GM18520 (cell line): Measurements from ENCODE around the gene NMNAT3.

Source experiments
- ATAC-seq: cut with Tn5 transposase; IDR thresholded peaks from one replicate; pipeline ENCODE4 v1.9.1; 2021; ENCODE audit not compliant: unreplicated experiment

Gene NMNAT3

DNA sequence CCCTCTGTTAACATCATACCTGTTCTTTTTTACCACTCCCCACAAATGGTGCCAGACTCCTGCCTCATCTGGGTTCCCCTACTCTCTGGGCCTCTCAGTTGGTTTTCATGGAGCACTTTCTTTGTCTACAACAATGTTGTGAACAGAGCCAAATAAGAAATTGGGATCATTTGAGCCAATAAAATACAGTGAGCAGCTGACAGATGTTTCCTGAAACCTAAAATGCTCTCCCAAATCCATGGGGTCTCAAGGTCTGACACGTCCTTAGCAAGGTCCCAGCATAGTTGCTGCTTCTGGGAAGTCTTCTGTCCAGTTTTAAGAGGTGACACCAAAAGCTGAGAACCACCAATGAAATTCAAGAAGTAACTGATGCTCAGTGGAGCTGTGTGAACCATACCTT is 1.7 kb downstream of the NMNAT3 start:
- no peak for ATAC-seq

DNA sequence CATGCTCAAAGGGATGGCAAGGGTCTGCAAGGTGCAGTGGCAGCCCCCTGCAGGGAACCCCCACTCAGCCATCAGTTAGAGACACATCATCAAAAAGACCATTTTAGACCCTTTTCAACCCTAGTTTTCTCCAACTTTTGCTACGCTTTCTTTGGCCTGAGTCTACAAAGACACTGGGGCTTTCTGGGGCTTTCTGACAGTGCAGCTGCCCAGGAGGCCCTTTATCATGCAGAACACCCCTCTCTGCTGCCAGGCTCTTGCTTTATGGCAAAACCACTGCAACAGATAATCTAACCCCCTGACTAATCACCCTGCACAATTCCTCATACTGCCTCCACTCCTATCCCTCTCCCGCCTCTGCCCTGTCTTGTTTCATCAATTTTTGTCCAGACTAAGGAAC is 2.4 kb downstream of the NMNAT3 start:
- ATAC-seq: no peak

DNA sequence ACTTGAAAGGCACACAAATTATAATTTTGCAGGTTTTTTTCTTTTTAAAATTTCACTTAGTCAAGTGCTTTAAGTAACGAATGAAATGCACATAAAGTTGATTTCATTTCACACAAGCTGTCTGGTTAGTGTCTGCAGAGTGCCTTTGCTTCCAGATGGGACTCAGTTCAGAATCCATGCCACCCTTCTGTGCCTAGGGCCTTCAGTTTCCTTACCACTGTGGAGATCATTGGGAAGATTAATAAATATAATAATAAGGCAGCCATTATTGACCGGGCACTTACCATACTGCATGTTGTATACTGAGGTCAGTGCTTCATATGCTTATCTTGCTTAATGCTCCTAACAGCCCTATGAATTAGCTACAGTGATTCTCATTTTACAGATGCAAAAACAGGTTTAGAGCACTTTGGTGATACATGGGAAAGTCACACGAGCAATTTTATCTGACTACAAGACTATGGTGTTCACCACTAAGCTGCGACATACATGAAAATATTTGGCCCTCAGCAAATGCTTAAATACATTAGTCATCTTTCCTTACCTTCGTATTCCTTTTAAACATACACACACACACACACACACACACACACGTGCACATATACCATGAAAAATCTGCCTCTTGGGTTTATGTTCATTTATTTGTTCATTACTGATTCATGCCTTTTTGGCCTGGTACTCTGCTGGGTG is 3.1 kb downstream of the NMNAT3 start:
- ATAC-seq: no peak

DNA sequence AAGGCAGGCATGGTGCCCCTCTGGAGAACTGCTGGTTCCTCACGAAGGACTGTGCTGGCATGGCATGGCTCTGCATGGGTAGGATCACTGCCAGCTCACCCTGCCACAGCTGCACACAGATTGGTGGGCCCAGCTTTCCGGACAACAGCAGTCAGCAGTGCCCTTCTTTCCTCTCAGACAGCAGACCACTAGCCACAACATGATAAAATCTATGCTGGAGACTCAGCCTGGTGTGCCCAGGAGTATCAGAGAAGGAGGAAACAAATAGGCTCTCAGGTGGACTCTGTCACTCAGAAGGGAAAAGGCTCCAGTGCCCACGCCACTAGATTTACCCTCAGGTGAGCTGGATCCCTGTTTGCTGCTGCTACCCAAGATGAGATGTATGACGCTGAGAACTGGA is 4.9 kb downstream of the NMNAT3 start:
- ATAC-seq: no peak

DNA sequence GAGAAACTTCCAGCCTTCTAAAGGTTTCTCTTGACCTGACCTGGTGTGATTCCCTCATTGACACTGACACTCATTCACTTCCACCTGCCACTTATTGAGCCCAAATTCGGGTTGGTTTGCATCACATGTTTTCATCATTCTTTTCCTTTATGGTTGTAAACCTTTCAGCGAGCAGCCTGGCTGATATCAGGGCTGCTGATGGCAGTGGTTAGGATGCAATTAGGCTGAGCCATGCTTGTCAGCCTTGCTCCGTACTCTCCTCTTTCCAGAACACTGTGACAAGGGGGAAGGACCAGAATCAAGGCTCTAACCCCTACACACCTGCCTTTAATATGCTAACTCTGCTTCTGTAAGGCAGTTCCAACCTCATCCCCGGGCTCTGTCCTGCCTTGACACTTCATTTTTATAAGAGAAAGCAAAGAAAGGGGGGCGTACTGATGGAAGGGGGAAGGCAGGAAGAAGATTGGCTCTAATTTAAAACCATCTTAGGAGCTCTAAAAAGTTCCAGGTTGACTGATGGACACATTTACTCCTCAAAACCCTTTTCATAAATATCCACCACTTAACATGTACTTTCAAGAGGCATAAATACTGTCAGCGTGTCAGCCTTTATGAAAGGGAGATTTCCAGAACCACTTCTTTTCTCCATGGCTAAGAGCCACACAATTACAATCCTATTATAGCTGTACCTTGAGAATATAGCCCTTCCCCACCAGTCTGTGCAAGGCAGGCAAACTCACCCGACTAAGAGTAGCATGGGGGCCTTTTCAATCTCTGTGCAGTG is 5.7 kb downstream of the NMNAT3 start:
- no peak for ATAC-seq

DNA sequence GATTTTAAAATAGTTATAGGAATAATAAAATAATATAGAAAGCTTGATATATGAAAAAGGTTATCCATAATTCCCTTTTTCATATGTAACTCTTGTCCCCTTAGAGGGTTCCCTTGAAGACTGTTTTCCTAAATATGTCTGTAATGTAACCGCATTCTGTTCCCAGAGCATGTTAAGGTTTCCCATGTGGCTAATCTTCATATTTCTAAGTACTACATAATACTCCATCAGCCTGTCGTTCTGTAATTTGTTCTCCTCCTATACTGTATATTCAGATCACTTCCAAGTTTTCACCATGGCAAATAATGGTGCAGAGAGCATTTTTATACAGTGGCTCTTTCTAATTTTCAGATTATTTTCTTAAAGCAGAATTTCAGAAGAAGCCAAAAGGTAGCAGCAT is 6.7 kb downstream of the NMNAT3 start:
- no peak for ATAC-seq

DNA sequence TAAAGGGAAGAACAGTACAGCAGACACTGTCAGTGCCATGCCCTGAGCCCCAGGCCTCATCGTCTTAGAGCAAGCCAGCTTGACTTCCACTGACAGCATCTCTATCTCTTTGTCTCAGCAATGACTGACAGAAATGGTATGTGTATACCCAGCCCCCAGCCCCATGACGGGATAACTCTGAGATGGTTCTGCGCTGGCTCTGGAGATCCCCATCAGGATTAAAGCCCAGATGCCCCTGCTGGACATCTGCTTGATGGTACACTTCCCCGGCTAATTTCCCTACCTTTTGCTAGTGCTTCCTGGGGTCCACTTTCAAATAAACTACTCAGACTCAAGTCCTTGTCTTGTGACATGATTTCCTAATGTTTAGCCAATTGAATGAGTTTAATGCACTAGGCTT is 7.6 kb downstream of the NMNAT3 start:
- ATAC-seq: no peak

DNA sequence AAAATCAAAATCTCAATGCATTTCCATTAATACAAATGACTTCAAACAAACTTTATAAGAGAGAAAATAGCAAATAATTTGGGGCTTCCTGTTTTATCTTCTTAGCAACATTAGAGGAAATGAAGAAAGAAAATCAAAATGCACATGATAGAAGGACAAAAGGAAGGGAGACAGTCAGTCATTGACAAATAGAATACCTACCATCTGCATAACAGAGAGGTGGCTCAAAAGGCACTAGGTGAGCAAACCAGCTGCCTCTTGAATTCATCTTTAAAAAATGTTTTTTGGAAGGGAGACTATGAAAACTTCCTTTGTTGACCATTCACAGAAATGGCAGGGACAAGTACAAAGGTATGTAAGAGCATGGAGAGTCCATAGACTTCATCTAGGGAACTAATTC is 9.4 kb downstream of the NMNAT3 start:
- no peak for ATAC-seq

DNA sequence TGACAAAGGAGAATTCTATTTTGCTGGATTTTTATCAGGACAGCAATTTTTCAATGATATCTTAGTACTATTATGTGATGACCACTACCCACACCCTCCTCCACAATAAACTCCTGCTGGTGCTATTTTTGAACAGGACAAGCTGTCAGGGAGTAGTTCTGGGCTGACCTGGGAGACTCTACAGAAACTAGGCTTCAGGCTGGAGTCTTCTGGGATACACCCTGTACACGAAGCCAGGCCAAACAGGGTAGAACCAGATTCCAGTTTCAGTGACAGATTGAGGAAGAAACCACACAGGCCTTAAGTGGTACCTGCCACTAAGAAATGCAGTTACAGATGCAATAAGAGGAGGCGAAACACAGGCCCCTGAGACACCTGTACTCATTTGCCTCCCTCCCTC is 12.8 kb downstream of the NMNAT3 start:
- ATAC-seq: no peak

DNA sequence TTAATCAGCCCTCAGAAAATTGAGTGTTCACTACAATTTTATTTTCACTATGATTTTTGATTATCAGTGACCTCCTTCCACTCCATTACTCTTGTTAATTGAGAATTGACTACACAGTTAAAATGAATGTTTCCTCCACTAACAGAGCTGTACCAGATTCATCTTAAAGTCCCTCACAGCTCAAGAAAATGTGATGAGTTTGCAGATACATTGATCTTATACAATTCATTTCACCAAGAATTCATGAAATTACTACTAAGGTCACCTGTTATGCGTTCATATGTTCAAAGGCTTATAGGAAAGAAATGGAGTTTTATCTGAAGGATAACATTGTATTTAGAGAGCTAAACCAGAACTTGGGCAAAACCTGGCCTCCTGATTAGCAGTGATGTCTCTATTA is 17.5 kb downstream of the NMNAT3 start:
- no peak for ATAC-seq

DNA sequence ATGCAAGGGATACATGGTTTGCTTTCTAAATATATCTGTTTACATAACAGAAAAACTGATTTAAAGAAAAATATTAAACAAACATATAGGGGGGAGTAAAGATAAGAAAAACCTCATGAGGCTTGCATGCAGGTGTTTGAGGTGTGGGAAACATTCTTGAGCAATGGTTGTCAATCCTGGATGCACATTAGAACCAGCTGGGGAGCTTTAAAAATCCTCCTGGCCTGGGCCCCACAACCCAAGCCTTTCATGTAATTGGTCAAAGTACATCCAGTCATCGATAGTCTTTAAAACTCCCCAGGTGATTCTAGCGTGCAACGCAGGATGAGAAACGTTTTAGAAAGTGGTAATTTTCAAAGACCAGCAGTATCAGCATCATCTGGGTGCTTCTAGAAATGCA is 18.3 kb downstream of the NMNAT3 start:
- ATAC-seq: no peak

DNA sequence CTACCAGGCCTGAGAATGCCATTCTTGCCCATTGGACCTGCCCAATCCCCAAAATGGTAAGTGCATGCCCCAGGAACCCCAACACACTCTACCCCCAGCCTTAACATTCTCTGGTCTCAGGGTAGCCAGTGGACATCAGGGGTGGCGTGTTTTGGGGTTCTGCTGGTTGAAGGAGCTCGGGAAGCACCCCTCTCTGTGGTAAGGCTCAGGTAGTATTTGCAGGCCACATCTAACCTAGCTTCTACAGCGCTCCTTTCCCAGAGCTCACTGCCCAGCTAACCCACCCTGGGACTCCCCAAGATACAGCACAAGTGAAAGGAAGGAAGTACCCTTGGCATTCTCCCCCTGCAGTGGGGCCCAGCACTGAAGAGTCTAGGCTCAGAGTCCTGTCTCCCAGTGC is 19.8 kb downstream of the NMNAT3 start:
- ATAC-seq: no peak

DNA sequence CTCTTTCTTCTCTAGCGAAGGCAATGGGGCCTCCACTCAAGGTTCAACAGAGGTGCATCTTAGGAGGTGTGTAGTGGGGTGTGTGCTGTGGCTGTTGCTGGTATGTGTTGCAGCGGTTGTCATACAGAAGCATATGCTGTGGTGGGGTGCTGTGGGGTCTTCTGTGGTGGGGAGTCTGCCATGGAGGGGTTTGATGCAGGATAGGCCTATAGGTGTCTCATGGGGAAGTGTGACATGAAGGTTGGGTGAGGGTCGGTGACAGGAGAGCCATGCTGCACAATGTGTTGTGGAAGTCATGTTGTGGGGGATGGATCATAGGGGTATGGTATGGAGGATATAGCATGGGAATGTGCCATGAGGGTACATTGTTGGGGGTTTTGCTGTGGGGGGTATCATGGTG is 20.3 kb downstream of the NMNAT3 start:
- ATAC-seq: no peak

DNA sequence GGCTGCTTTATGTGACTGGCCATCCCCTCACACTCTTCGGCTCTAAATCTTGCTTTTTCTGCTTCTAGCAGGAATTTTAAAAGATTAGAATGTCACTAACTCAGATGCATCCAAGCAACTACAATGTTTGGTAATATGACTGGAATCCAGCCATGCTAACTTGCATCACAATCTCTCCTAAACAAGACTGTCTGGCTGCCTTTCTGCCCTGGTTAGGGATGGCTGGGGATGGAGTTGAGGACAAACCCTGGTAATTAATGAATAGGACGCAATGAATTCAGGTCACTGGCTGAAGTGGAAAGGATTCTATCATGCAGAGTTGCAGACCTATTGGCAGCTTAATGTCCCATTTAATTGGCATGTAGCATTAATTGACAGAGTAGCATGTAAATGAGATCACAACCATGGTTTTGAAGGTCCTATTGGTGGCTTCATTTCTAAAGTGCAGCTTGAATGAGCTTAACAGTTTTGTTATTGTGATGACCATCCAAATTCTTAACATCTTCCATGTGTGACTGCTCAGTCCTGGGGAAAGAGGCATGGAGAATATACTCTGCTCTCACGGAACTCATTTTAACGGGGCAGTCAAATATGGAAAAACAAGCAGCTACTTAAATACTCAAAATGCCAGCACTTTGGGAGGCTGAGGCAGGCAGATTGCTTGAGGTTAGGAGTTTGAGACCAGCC is 21.7 kb downstream of the NMNAT3 start:
- ATAC-seq: no peak

DNA sequence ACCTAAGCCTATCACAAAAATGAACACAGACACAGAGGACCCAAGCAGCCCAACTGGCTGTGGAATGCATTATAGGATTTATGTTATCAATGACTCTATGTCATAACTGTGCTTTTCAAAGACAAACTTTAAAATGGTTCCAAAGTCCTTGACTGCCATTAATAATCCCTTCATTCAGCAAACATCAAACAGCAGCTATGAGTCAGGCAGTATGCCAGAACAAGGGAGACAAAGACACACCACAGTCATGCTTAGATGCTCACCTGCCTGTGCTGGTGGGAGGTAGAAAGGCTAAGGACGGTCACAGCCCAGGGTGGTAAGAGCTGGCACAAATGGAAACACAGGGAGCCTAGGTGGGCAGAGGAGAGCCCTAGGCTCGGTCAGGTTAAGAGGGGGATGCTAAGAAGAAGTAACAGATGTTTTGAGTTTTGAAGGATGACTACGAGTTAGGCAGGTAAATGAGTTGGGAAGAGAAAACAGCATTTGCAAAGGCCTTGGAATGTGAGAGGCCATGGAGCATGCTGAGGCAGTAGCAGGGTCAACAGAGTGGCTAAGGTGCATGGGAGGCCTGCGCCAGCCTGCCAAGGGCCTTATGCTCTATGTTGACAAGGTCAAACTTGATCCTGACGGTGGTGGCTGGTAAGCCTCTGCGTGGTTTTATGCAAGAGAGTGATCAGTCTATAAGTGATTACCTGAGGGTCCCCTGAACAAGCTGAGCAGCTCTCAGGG is 23.0 kb downstream of the NMNAT3 start:
- ATAC-seq: no peak

DNA sequence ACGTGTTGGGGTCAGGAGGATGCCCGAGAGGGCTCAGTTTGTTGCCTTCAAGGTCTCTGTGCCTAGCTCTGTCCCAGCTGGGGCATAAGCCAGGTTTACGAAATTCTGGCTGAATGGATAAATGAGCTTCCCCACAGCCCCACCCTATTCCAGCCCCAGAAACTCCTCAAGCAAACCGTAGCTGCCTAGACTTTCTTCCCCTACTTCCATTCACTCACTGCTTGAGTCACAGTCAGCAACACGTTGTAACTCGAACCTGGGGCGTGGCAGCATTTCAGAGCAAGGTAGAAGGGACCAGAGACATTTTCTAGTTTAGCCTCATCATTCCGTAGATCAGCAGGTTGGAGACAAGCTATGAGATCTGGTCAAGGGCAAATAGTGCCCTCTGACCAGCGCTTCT is 24.2 kb downstream of the NMNAT3 start:
- ATAC-seq: no peak

DNA sequence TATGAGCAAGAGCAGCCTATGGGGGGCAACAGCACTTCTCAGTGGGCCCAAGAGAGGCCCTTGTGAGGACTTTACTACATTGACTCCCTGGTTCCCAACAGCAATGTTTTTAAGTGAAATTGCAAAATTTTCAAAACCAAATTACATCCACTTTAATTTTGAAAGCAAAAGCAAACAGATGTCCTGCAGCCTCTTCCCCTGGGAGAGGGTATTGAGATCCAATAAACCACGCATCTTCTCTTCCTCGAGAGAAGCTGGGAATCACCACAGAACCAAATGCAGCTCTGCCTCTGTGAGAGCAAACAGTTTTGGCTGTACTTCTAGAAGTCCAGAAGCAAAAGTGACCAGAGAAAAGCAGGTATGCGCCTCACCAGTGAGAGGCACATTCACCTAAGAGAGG is 25.2 kb downstream of the NMNAT3 start:
- no peak for ATAC-seq

DNA sequence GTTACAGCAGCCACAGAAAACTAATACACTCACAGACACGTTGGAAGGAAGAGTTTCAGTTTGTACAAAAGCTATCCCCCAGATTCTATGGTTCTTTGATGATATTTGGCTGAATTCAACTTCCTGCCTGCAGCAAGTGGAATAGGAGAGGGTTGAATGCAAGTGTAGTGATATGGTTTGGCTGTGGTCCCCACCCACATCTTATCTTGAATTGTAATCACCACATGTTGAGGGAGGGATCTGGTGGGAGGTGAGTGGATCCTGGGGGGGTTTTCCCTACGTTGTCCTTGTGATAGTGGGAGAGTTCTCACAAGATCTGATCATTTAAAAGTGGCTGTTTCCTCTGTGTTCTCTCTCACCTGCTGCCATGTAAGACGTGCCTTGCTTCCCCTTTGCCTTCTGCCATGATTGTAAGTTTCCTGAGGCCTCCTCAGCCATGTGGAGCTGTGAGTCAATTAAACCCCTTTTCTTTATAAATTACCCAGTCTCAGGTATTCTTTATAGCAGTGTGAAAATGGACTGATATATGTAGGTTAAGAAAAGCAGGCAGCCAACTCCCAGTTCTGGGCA is 29.8 kb downstream of the NMNAT3 start:
- no peak for ATAC-seq

DNA sequence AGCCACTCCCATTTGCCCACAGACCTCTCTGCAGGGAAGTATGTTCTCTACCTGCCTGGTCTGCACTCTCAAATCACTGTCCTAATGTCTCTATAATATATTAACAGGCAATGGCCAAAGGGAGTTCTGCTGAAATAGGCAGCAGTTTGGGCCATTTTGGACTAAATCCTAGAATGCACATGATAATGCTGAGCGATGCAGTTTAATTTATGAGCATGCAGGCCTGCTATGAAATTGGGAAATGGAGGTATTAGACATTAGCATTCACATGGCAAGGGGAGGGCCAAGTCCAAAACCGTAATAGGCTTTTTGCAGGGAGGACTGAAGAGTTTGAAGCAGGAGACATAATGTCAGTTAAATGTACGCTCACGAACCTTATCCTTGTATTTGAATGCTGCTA is 31.3 kb downstream of the NMNAT3 start:
- ATAC-seq: no peak

DNA sequence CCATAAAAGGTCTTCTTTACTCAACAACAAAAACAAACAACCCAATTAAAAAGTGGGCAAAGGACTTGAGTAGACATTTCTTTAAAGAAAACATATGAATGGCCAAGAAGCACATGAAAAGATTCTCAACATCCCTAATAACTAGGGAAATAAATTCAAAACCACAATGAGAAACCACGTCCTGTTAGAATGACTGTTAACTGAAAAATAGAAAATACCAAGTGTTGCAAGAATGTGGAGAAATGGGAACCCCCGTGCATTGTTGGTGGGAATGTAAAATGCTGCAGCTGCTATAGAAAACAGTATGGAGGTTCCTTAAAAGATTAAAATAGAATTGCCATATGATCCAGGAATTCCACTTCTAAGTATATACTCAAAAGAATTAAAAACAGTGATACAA is 34.8 kb downstream of the NMNAT3 start:
- ATAC-seq: no peak

DNA sequence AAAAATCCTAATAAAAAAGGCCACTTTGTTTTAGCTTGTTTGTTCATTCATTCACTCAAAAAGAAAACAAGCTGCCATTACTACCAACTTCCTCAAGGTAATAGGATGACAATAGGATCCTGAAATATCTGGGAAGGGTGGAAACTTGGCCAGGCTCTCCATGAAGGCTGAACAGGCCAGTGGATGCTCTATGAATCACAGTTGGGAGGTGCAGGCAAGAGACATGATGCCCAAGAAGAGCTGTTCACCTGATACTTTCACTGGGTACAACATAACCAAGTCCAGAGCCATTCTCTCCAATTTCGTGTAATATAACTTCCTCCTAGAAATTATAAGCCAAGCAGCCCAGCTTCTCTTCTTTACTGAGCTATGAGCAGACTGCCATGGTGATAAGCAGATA is 37.3 kb downstream of the NMNAT3 start:
- ATAC-seq: no peak
